Measurements from ENCODE around the gene IPPK.

DNA sequence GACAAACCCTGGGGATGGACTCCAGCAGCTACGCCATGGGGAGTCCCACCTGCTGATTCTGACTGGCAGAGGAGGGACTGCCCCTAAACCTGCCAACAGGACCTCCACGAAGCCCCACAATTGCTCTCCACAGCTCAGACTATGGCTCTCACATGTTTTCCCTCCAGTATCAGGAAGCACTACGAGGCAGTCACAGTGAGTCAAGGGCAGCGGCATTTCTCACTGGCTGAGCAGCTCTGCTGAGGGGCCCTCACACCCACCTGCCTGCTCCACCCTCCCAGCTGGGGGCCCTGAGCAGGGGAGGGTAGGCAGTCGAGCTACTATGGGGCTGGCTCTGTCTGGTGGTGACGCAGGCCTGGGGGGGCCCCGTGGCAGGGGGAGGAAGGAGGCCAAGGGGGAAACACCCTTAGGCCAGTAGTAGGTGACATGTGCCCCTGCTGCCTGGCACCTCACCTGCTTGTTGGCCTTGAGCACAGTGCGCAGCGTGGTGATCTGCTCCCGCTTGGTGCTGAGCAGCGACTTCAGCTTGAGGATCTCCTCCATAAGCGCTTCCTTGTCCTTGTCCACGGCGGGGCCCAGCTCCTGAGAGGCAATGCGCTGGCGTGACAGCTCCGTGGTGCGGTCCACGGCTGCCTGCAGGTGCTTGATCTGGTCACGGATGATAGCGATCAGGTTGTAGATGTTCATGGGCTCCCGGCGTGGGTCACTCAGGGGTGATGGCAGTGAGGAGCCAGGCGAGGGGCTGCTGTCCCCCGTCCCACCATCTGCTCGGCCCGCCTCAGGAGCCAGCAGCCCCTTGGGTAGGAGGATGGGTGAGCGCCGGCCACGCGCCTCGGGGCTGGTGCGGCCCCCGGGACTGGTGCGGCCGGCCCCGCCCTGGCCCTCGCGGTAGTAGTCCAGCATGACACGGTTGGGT is 48.4 kb upstream of the IPPK start:
- TF ChIP-seq POLR2AphosphoS5 (IDR thresholded peaks at IDR 0.05; ENCODE audit: low read depth, low read length), result no peak
- no peak for TF ChIP-seq POLR2A (IDR thresholded peaks at IDR 0.05; ENCODE audit: low read depth, low read length)

All from GM12892 (cell line).